HT-29 (cell line): ENCODE measurements around the gene METAP2. TPM values are rescaled to one million over a fixed set of nuclear protein-coding genes. Genes with fewer than 3 reads are reported as not detected.

Experiments
- DNase-seq: peaks from one replicate; pipeline ENCODE4 v3.0.0-alpha.2; 2015; ENCODE audit warnings: low spot score
- total RNA-seq: library from RNA; depleted of rRNA; stranded (reverse); fragments of >200 nt; shearing (Covaris generic); gene quantifications from 2 replicates; pipeline ENCODE4 v1.2.3, GENCODE V29; 2014

METAP2 gene
- total RNA-seq, 1 experiment from 2014 or later: 38.8 TPM

- DNase-seq: no peak
Observed at GRCh38 chr12:95513599-95513998, 39.6 kb downstream of the METAP2 start.

- no peak for DNase-seq
Observed at GRCh38 chr12:95515197-95515596, 41.2 kb downstream of the METAP2 start.

DNA sequence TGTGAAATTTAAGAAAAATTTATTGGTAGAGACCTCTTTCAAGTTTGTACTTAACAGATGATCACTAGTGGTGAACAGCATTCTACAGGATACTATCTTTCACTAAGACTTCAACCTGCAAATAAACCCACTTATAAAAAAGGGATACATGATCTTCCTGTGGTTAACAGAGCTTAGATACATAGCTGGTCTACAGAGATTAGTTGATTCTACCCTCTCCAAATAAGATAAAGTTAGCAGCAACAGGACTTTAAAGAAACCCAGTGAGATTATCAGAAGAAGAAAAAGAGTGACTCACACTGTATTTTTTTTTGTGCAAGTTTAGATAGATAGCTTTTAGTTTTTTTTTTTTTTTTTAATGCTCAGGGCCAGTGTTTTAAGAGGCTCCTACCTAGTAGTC lies 42.8 kb downstream of the METAP2 start:
- no peak for DNase-seq

GRCh38 chr12:95517246-95517645 lies 43.3 kb downstream of the METAP2 start:
- DNase-seq: no peak

GRCh38 chr12:95518944-95519343 lies 45.0 kb downstream of the METAP2 start:
- DNase-seq: no peak

DNA sequence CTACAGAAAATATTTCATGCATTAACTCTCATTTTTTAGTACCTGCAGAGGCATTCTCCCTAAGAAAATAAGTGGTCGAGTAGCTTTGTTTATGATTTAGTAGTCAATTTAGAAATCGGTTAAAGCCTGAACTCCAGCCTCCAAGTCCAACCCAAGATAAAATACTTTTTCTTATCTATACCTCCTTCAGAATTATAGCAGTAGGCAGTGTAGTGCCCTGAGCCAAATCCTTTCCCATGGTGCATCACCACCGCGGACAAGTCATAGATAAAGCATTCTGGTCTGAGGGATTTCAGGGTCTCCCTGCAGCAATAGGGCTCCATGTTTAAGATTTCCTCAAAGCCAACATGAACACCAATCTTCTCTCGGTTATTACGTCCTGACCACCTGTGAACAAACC lies 46.9 kb downstream of the METAP2 start:
- DNase-seq: no peak

DNA sequence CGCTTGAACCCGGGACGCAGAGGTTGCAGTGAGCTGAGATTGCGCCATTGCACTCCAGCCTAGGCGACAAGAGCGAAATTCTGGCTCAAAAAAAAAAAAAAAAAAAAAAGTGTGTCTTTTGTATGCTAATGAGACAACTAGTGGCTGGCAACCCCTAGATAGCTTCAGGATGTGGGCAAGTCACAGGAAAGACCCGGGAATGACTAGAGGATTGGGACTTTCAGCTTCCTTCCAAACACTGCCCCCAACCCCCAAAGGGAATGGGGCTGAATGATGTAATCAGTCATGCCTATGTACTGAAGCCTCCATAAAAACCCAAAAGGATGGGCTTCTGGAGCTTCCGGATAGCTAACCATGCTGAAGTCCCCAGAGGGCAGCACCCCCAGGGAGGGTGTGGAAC lies 48.7 kb downstream of the METAP2 start:
- no peak for DNase-seq

DNA sequence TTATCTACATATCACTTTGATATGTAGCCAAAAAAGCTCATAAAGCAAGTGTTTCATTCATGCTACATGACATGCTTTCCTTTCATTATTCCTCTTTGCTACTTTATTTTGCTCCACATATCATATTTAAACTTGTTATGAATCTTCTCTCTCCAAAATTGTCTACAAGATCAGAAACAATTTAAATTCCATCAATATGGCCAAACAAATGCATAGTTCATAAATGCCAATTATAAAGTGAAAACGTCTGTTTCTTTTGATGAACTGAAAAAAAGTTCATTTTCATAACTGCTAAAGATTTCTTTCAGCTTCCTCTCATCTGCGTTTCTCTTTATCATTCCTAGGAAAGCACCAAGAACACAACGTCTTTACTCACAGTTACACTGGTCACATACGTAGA lies 54.5 kb downstream of the METAP2 start:
- DNase-seq: no peak

DNA sequence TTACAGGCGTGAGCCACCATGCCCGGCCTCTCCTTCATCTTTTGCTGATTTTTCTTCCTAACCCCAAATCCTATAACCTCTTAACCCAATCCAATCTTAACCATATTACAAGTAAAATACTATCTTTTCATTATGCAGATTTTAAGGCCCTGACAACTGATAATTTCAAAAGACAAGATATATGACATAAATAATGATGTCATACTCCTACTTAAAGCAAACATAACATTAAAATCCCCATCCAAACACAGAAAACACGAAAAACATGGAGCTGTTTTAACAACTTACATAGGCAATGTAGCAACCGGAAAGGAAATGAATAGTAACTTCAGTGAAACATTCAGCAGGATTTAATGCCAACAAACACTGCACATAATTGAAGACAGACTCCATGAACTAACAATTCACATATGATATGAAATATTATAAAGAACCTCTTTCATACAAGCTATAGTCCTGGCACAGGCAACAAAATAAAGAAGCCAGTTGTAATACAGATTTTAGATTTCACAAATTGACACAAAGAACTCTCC lies 55.8 kb downstream of the METAP2 start:
- no peak for DNase-seq

DNA sequence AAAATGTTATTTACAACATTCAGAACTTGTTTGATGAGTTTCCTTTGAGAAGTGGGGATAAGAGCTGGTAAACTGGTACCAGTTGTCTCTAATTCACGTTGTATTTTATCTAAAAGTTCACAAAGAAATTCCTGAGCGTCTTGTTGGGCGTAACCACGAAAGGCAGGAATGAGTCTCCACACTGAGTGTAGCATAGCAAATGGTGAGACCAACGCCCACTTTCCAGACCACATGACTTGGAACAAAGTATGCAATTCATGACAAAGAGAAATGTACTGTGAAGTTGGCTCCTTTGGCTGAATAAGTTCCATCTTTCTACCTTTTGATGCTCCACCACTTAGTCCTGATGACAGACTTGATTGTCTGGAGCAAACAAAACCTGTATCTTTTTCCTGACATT lies 58.9 kb downstream of the METAP2 start:
- DNase-seq: no peak

GRCh38 chr12:95533985-95534384 lies 60.0 kb downstream of the METAP2 start:
- DNase-seq: no peak

DNA sequence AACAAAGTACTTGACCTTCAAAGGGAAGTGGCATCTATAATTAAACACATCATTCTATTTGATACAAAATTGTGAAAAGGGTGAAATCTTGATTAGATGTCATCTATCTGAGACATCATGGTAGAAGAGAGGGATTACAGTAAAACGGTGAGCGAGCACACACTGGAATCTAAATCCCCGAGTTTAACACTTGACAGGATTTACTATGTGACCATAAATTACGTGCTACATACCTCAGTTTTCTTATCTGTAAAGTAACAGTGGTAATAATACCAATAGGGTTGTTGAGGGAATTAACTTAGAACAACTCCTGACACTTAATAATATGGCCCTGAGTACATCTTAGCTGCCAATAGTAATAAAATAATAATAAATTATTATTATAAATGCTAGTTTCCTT lies 64.1 kb downstream of the METAP2 start:
- no peak for DNase-seq

DNA sequence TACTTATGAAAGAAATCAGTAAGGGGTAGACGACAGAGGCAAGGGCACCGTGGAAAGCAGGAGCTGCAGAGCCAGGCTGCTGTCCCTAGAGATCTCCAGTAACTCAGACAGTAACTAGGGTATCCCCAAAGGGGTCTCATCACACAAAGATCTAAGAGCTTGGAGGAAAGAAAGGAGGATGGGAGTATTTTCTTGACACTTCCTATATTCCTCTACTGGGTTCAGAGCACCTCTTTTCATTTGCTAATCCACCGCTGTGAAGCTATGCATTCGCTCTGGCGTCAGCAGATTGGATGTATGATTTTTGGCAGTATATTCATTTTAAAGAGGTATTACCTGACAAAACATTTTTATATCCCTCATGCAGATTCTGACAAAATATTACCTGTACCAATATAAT lies 64.7 kb downstream of the METAP2 start:
- no peak for DNase-seq

DNA sequence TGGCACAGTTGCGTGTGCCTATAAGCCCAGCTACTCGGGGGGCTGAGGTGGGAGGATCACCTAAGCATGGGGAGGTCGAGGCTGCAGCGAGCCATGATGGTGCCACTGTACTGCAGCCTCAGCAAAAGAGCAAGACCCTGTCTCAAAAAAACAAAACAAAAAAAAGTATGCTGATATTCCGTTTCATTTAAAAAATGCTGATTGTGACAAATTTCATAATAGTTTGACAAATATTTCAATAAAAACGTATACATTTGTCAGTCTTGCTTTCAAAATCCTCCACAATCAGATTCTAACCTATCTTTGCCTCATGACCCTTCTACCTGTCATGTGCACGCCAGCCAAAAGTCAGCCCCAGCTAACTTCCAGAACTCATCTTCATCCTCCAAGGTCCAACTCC lies 67.5 kb downstream of the METAP2 start:
- DNase-seq: no peak

- DNase-seq: no peak
Observed at GRCh38 chr12:95543305-95543704, 69.4 kb downstream of the METAP2 start.

- no peak for DNase-seq
Observed at GRCh38 chr12:95544756-95545155, 70.8 kb downstream of the METAP2 start.

DNA sequence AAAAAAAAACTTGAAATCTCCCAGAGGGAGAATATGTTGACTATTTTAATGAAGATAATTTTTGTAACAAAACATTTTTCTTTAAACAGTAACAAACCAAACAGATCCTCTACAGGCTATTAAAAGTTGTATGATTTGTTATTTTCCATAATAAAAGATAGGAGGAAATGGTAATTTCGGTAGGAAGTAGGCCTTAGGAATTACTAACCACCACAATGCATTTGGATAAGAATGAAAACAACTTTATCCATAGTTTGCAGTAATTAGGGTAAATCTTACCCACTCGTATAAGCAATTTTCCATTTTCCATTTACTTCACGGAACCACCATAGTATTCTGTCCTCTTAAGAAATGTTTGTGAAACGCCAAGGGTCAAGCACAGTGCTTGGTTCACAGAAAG lies 71.4 kb downstream of the METAP2 start:
- no peak for DNase-seq

GRCh38 chr12:95545731-95546490 lies 72.0 kb downstream of the METAP2 start:
- DNase-seq: no peak

- DNase-seq: no peak
Observed at GRCh38 chr12:95546491-95546813, 72.5 kb downstream of the METAP2 start.

- no peak for DNase-seq
Observed at GRCh38 chr12:95547522-95548055, 73.6 kb downstream of the METAP2 start.

DNA sequence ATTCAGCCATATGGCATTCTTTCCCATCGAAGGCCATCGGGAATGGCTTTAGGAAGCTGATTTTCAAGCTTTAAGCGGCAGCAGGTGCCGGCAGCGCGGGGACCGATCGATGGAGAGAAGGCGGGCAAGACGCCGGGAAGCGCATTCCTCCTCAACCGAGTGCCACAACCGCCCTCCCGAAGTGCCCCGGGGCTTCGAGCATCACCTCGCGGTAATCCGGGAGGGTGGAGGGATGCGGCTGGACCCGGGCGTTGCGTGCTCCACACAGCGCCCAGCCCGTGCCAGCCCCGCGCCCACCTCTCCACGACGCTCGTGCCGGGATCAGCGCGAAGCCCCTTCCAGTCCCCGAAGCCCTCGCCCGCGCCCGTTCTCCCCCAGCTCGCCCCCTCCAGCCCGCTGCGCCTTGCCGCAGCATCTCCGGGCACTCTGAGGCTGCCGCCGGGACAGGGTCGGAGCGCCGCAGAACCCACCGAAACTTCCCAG lies 74.1 kb downstream of the METAP2 start:
- no peak for DNase-seq

GRCh38 chr12:95548539-95549391 lies 74.8 kb downstream of the METAP2 start:
- no peak for DNase-seq
